NCI-H1105 treated with DMSO at 0.1 percent for 48 hours (cell line): Measurements from ENCODE around the gene ZNF526.

Experiments used
- DNase-seq: peaks from one replicate; lab custom pipeline; 2025; lab: John Stamatoyannopoulos, UW

The ZNF526 gene

GRCh38 chr19:42219812-42220750 lies at the start of gene ZNF526:
TSS of gene ZNF526 (plus strand) at chr19:42220312. CDS start at chr19:42224404, 4,092 bp downstream.
- DNase-seq = peak; percentile 97

- DNase-seq = no peak
Observed at GRCh38 chr19:42170715-42171114, 49.4 kb upstream of the ZNF526 start.

- DNase-seq = no peak
Observed at GRCh38 chr19:42172261-42172660, 47.9 kb upstream of the ZNF526 start.

- DNase-seq = no peak
Observed at GRCh38 chr19:42173695-42174094, 46.4 kb upstream of the ZNF526 start.

- no peak for DNase-seq
Observed at GRCh38 chr19:42174188-42174587, 45.9 kb upstream of the ZNF526 start.

GRCh38 chr19:42174958-42175734 lies 45.0 kb upstream of the ZNF526 start:
- DNase-seq = no peak

- DNase-seq = peak; percentile 53
Observed at GRCh38 chr19:42175952-42176648, 44.0 kb upstream of the ZNF526 start.

- peak; percentile 95 for DNase-seq
Observed at GRCh38 chr19:42176649-42176989, 43.5 kb upstream of the ZNF526 start.

GRCh38 chr19:42176990-42177685 lies 43.0 kb upstream of the ZNF526 start:
- DNase-seq = peak; percentile 95

- no peak for DNase-seq
Observed at GRCh38 chr19:42177686-42178019, 42.5 kb upstream of the ZNF526 start.

GRCh38 chr19:42178791-42179674 lies 41.1 kb upstream of the ZNF526 start:
- DNase-seq = peak; percentile 5

GRCh38 chr19:42184401-42184861 lies 35.7 kb upstream of the ZNF526 start:
- DNase-seq = peak; percentile 78

GRCh38 chr19:42185277-42185676 lies 34.8 kb upstream of the ZNF526 start:
- no peak for DNase-seq

- DNase-seq = no peak
Observed at GRCh38 chr19:42188665-42189064, 31.4 kb upstream of the ZNF526 start.

GRCh38 chr19:42189133-42189532 lies 31.0 kb upstream of the ZNF526 start:
- no peak for DNase-seq

GRCh38 chr19:42191330-42191729 lies 28.8 kb upstream of the ZNF526 start:
- DNase-seq = no peak

GRCh38 chr19:42191855-42192254 lies 28.3 kb upstream of the ZNF526 start:
- DNase-seq = peak; percentile 8

GRCh38 chr19:42193294-42193693 lies 26.8 kb upstream of the ZNF526 start:
- DNase-seq = no peak

GRCh38 chr19:42193706-42194105 lies 26.4 kb upstream of the ZNF526 start:
- no peak for DNase-seq
